KBM-7 (cell line): ENCODE data around the gene SLC6A11.

ENCODE experiments used
- DNase-seq: peaks from one replicate; pipeline ENCODE4 v3.0.0-alpha.2; 2015
- in situ Hi-C: fragments of 300-500 bp; cut with MboI; formaldehyde crosslinking; loops from 2 replicates; pipeline ENCODE4 v1.14.3; 2020; ENCODE audit warnings: low sequenced_read_pairs, low pct_unique_long_range_greater_than_20kb, mixed read lengths

Gene SLC6A11

DNA sequence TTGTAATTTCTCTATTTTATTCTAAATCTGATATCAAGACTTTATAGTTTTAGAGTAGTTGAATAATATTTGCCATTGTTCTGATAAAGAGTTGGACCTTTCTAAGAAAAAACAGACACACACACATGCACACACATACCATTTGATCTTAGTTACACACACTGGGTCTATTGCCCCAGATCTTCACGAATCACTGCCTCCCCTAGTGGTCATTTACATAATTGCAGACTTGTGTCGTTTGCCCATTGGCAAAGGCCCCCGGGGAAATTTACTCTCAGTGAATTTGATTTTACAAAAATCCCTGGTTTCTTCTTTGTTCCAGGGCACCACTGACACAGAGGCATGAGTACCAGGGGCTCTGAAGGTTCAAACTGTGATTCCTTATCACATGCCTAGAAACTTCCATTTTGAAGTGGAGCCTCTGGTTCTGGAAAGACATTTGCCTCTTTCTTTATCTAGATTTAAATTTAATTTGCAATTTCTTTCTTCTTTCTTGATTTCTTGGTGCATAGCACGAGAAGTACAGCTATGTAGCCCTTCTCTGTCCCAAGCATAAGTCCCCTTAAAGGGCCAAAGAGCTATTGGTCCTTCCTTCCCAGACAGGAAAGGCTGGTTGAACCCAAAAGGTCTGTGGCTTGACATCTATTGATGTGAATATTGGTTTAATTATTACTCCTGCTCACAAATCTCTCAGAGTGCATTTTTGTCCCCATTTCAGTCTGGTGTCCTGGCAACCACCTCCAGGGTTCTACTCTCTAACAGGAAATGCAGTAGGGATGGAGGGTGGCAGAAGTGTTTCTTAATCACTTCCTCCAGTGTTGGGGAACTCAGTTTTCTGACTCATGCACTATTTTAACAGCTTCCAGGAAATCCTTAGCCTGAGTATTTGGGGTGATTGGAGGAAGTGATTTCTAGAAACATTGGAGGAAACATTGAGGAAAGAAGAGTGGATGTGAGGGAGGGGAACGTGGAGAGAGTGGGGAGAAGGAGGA, 32.4 kb upstream of the SLC6A11 start:
- peak; percentile 36 for DNase-seq
- in situ Hi-C loops, result no loop called here

DNA sequence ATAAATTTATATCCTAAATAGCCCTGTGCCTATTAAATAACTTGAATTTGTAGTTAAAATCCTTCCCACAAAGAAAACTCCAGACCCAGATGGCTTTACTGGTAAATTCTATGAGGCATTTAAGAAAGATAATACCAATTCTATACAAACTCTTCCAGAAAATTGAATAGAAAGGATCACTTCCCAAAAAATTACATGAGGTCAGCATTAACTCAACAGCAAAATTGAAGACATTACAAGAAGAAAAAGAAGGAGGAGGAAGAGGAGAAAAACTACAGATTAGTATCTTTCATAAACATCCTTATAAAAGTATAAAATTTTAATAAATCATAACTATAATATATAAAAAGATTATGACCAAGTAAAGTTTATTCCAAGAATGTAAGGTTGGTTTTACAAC, 29.4 kb upstream of the SLC6A11 start:
- DNase-seq, result no peak
- in situ Hi-C loops, result no loop called here

DNA sequence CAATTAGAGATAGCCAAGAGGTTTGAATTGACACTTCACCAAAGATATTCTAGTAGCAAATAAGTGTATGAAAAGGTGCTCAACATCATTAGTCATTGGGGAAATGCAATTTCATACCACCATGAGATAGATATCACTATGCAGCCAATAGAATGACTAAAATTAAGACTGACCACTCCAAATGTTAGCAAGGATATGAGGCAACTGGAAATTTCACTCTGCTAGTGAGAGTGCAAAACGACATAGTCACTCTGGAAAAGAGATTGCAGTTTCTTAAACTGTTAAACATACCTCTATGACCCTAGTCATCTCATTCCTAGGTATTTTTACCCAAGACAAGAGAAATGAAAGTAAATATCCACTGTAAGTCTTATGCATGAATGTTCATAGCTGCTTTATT, 27.6 kb upstream of the SLC6A11 start:
- in situ Hi-C loops, result no loop called here
- no peak for DNase-seq

DNA sequence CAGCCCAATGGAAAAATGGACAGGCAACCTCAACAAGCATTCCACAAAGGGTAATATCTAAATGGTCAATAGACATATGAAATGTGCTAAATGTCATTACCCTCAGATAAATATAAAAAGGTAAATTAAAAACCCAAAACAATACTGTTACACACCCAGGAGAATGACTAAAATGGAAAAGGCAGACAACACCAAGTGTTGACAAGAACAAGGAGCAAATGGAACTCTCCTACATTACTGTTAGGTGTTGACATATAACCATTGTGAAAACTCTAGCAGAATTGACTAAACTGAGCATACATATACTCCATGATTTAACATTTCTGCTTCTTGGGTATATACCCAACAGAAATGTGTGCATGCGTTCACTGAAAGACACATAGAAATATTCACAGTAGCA, 25.3 kb upstream of the SLC6A11 start:
- DNase-seq, result no peak
- in situ Hi-C loops, result no loop called here

DNA sequence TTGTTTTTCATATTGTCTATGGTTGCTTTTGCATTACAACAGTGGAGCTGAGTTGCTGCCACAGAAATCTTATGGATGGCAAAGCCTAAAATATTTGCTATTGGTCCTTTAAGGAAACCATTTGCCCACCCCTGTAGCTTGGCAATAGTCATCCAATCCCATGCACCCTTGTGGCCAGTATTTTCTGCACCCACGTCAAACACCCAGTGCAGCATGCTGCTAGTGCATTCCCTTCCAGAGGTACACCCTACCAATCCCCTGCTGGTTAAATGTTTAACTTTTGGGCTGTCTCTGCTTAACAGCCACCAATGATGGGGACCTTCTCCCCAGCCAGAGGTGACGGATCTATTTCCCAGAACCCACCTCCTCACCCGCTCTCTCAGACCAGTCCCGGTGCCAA, 23.8 kb upstream of the SLC6A11 start:
- in situ Hi-C loops, result no loop called here
- no peak for DNase-seq

DNA sequence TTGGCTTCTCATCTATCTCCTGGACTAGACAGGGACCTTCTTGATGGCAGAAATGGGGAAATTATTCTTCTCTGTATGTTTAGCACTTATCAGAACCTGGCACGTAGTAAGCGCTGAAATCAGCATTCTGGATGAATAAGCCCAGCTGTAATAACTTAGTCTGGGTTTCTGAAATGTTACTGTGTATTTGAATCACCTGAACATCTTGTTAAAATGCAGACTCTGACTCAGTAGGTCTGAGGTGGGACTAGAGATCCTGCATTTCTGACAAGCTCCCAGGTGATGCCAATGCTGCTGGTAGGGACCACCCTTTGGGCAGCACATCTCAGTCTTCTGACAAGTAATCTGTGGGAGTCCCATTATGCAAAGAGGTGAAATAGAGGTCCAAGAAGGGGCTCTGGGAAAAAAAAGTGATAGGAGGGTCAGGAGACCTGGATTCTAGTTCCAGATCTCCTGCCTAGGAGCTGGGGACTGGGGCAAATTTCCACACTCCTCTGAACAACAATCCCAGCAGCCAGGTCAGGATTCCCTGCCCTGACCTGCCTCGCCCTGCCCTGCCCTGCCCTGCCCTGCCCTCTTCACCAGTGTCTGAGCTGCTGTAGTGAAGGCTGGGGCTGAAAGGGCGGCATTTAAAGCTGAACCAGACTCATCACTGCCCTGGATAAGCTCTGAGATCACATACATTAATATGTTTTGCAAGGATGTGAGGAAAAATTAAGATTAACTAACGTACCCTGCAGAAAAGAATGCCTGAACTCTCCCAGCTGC, 17.2 kb upstream of the SLC6A11 start:
- in situ Hi-C loops, result no loop called here
- DNase-seq, result no peak

DNA sequence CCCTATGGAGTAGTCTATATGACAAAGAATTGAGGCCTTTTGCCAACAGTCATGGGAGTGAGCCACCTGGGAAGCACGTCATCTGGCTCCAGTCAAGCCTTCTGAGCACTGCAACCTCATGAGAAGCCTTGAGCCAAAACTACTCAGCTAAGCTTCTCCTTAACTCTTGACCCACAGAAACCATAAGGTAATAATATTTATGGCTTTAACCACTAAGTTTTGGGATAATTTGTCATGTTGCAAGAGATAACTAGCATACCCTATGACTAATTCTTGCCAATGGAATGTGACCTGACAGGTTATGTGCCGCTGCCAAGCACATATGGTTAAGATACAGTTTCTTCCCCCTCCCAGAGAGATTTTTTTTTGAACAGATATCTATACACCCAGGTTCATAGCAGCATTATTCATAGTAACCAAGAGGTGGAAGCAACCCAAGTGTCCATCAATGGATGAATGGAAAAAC, 11.8 kb upstream of the SLC6A11 start:
- in situ Hi-C loops, result no loop called here
- DNase-seq, result no peak

DNA sequence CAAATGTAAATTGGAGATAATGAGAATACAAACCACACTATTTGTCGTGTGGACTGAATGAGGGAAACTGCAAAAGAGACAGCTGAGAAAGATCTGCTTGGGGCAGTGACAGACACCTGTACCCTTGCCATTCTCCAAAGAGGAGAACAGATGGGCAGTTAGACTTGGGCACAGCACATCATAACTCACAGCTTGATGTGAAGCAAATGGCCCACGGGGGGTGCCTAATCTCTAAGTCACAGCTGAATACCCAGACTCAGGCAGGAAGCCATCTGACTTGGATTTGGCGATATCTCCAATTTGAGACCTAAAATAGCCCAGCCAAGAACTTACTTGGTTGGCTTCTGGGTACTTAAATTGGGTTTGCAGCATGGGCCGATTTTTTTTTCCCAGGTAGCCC, 10.0 kb upstream of the SLC6A11 start:
- no peak for DNase-seq
- in situ Hi-C loops, result no loop called here

DNA sequence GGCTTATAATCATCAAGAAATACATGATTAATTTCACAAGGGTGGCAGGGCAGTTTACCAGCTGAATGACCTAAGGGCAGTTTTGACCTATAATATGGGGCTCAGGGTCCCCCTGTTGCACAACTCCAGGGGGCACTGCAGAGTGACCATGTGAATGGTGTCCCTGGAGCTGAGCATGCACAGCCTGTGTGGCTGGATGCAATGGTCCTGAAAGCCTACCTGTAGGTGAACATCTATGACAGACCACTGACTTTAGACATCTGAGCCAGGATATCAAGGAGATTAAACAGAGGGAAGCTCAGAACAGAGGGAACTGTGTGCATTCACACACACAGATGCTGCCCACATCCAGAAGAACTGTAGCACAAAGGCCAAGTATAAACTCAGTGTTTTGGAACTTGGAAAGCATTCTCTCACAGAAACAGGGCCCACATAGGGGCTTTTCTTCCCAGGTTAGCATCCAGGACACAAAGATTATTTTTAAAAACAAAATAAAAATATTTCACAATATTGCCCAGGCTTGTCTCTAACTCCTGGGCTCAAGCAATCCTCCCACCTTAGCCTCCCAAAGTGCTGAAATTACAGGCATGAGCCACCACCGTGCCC, 7.8 kb upstream of the SLC6A11 start:
- no peak for DNase-seq
- in situ Hi-C loops, result no loop called here

DNA sequence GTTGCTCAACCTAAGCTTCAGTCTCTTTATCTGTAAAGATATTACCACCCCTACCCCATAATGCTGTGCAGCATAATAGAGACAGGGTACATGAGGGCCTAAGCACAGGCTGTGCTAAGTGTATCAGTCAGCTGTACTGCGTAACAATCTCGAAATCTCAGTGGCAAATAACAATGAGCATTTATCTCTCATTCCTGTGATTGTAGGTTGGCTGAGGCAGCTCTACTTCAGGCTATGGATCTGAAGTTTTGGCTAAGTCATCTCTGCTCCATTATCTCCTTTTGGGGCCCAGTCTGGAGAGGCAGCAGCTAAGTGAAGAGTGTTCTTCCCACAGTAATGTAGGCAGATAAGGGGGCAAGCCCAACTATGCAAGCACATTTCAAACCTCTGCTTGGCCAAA, 7.1 kb upstream of the SLC6A11 start:
- in situ Hi-C loops, result no loop called here

DNA sequence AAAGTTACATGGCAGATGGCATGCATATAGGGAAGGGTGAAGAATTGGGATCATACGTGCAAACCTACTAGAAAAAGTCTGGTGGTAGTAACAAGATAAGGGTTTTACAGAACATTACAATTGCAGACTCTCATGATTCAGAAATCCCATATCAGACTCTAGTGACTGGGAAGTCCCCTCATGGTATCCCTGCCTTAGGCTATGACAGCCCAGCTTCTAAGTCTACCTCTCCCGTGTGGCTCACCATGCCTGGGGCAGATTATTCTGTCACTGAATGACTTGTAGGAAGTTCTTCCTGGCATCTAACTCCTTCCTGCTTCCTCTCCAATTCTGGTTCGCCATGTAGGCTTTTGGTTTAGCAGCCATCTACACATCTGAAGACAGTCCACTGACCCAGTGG, 5.7 kb upstream of the SLC6A11 start:
- in situ Hi-C loops, result no loop called here

More for the DNA sequence above, 7.1 kb upstream of the SLC6A11 start:
- DNase-seq, result no peak

DNA sequence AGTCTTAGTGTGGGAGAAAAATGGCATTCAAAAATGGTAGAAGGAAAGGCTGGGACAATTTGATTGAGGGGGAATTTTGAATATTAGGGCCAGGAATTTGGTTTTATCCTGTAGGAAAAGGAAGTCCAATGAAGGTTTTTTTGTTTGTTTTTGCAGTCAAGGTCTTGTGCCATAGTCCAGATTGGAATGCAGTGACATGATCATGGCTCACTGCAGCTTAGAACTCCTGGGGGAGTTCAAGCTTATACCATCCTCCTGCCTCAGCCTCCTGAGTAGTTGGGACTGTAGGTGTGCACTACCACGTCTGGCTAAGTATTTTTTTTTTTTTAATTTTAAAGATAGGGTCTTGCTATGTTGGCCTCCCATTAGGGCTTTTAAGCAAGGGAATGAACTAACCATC, 2.6 kb upstream of the SLC6A11 start:
- DNase-seq, result no peak
- in situ Hi-C loops, result no loop called here

More for the DNA sequence above, 5.7 kb upstream of the SLC6A11 start:
- DNase-seq, result no peak

DNA sequence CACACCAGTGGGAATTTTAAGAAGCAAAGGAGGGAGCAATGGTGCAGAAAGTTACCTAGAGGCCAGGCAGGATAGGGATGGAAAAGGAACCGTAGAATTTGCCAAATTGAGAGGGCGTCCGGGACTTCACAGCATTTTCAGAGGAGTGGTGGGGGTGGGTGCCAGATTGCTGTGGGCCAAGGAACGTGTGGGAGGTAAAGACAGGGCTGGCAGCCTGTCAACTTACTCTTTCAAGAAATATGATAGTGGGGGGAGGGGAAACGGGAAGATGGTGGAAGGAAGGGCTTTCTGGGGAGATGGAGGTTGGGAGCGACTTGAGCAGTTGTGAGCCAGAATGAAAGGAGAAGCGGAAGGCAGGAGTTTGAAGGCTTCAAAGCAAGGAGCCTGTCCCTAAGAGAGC, 1.4 kb upstream of the SLC6A11 start:
- in situ Hi-C loops, result no loop called here
- DNase-seq, result no peak

DNA sequence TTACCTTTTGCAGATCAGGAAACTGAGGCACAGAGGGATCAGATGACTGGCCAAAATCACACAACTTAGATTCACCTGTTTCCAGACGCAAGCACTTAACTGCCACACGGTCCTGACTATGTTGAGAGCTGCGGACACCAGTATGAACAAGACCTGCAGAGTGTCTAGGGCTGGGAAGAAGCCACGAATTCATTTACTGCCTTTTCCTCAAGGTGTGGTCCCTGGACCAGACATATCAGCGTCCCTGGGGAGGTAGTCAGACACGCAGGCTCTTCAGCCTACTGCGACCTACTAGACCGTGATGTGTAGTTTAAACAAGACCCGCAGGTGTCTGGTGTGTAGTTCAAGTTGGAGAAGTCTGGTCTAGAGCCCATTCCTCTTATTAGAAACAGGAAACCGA, 541 bp upstream of the SLC6A11 start:
- no peak for DNase-seq
- in situ Hi-C loops, result no loop called here

DNA sequence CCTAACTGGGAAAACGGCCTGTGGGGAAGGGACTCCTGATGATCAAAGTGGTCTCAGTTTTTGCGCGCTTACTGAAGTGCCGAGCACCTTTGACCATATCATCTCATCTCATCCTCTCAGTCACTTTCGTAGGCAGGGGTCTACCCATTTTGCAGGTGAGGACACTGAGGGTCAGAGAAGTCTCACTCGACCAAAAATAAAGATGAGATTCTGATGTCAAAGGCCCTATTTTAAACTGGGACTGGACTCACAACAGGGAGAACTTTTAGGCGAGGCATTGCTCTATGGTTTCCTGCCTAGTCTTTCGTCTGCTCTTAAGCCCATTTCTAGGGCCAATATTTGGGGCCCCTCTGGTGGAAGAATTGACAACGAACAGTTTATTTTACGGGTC, 830 bp downstream of the SLC6A11 start:
- in situ Hi-C loops, result no loop called here
- no peak for DNase-seq

DNA sequence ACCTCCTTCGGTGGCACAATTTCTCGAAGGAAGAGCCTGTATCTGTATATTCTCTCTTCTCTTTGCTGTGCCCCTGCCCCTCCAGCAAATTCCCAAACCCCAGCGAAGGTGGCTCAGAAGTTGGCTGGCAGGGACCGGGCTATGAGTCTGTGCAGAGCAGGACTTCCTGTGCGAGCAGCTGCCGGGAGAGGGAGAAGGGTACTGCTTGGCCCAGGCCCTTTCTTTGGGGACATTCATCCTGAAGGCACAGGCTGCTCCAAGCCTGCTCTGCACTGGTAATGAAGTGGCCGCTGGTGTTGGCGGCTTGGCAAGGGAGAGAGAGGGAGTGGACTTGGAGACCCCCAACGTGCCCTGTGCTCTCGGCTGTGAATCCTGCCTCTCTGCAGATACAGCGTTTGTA, 1.5 kb downstream of the SLC6A11 start:
- in situ Hi-C loops, result no loop called here
- DNase-seq, result no peak

DNA sequence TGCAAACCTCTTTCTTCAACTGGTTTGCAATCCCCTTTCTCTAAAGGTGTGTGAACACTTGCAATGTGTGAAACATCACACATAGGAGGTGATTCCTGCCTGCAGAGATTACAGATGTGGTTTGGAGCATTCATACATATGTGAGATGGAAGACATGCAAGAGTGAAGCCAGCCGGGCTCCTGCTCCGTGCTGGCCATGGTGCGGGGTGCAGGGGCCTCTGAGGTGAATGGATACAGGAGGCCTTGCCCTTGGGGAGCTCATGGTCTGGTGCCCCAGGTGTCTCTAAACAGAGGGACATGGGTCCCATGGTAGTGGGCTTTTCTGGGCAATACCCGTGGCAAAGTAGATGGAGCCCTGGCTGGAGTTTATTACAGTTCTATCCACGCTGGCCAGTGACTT, 6.0 kb downstream of the SLC6A11 start:
- in situ Hi-C loops, result no loop called here
- DNase-seq, result no peak

DNA sequence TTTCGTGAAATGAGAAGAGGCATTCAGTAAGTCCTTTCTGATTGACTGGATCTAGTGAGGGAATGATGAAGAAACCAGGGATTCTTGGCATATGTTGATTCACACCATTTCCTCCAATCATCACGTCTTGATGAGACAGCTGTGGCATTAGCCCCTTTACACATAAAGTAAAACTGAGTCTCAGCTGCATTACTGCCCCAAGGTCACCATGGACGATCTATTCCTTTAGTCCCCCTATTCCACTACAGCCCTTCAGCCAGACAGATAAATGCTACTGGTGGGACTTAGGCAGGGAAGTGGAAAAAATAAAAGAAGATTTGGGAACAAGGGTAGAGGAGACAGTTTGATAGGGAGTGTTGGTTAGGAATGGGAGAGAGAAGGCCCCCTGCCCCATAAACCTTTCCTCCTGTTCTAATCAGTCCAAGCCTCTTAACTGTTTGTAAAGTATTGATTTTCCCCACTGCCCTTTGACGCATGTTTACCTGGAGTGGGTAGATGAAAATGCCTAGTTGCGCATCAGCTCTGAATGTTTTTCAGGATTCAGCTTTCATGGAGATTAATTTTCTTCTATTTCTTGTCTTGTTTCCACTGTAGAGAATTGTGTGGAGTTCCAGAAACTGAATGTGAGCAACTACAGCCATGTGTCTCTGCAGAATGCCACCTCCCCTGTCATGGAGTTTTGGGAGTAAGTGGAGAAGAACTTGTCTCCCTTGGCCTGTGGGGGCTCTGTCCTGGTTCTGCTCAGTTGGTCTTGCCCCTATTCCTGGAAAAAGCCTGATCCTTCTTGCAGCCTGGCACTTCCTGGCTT, 6.9 kb downstream of the SLC6A11 start:
- DNase-seq, result no peak
- in situ Hi-C loops, result no loop called here

DNA sequence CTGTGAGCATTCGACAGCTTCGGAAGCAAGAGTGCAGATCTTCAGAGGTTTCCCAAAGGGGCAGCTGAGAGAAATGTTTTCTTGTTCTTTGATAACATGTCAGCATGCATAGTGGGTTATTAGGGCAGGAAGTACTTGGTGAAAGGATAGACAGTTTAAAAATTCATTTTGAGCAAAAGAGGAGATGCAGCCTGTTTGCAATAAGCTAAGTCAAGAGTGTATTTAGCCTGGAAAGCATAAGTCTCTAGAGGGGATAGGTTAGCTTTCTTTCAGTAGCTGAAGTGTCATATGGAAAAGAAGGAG, 7.4 kb downstream of the SLC6A11 start:
- DNase-seq, result no peak
- in situ Hi-C loops, result no loop called here
